ENCODE measurements around the gene PA2G4.

The PA2G4 gene

GRCh38 chr12:56124133-56124532 is 19.8 kb downstream of the PA2G4 start:
- DNase-seq (ENCODE audit: low read depth in 1 of 2, low spot score in 1 of 2), result no peak

GRCh38 chr12:56126732-56127239 is 22.4 kb downstream of the PA2G4 start:
- no peak for DNase-seq (ENCODE audit: low read depth in 1 of 2, low spot score in 1 of 2)

GRCh38 chr12:56127485-56127887 is 23.1 kb downstream of the PA2G4 start:
- DNase-seq (ENCODE audit: low read depth in 1 of 2, low spot score in 1 of 2), result no peak

GRCh38 chr12:56127888-56128669 is 23.7 kb downstream of the PA2G4 start, which contains the start of gene ESYT1:
Gene ESYT1, plus strand, starts transcription at chr12:56128267. Its CDS starts 53 bp downstream, at chr12:56128320.
- DNase-seq (ENCODE audit: low read depth in 1 of 2, low spot score in 1 of 2), result peak; percentile 83 to 95

- no peak for DNase-seq (ENCODE audit: low read depth in 1 of 2, low spot score in 1 of 2)
Measured at GRCh38 chr12:56128670-56129205, 24.4 kb downstream of the PA2G4 start.

- DNase-seq (ENCODE audit: low read depth in 1 of 2, low spot score in 1 of 2), result peak; percentile 38 to 60
Measured at GRCh38 chr12:56129206-56129941, 25.0 kb downstream of the PA2G4 start.

- no peak for DNase-seq (ENCODE audit: low read depth in 1 of 2, low spot score in 1 of 2)
Measured at GRCh38 chr12:56129942-56130495, 25.7 kb downstream of the PA2G4 start.

- DNase-seq (ENCODE audit: low read depth in 1 of 2, low spot score in 1 of 2), result no peak
Measured at GRCh38 chr12:56130876-56131275, 26.5 kb downstream of the PA2G4 start.

- DNase-seq (ENCODE audit: low read depth in 1 of 2, low spot score in 1 of 2), result no peak
Measured at GRCh38 chr12:56134897-56135296, 30.5 kb downstream of the PA2G4 start.

GRCh38 chr12:56137853-56138571 is 33.7 kb downstream of the PA2G4 start:
- no peak for DNase-seq (ENCODE audit: low read depth in 1 of 2, low spot score in 1 of 2)

- no peak for DNase-seq (ENCODE audit: low read depth in 1 of 2, low spot score in 1 of 2)
Measured at GRCh38 chr12:56141946-56142784, 37.8 kb downstream of the PA2G4 start.

GRCh38 chr12:56143217-56143616 is 38.9 kb downstream of the PA2G4 start:
- no peak for DNase-seq (ENCODE audit: low read depth in 1 of 2, low spot score in 1 of 2)

GRCh38 chr12:56143870-56144269 is 39.5 kb downstream of the PA2G4 start:
- DNase-seq (ENCODE audit: low read depth in 1 of 2, low spot score in 1 of 2), result no peak

- no peak for DNase-seq (ENCODE audit: low read depth in 1 of 2, low spot score in 1 of 2)
Measured at GRCh38 chr12:56145217-56145616, 40.9 kb downstream of the PA2G4 start.

- DNase-seq (ENCODE audit: low read depth in 1 of 2, low spot score in 1 of 2), result no peak
Measured at GRCh38 chr12:56146492-56147460, 42.4 kb downstream of the PA2G4 start.

- DNase-seq (ENCODE audit: low read depth in 1 of 2, low spot score in 1 of 2), result no peak
Measured at GRCh38 chr12:56150563-56150962, 46.2 kb downstream of the PA2G4 start.

- peak; percentile 28 to 41 for DNase-seq (ENCODE audit: low read depth in 1 of 2, low spot score in 1 of 2)
Measured at GRCh38 chr12:56151672-56152131, 47.3 kb downstream of the PA2G4 start.

GRCh38 chr12:56152132-56152755 is 47.9 kb downstream of the PA2G4 start, which contains the start of gene MYL6B:
Gene MYL6B, plus strand, starts transcription at chr12:56152587. Its CDS starts 1,332 bp downstream, at chr12:56153919.
- DNase-seq (ENCODE audit: low read depth in 1 of 2, low spot score in 1 of 2), result peak; percentile 81 to 90

Measured in stimulated activated CD4-positive, alpha-beta T cell treated with anti-CD3 and anti-CD28 coated beads, Interleukin-15, amount 100 ng/mL, for 1 hour (primary cell).